ENCODE measurements around the gene TMEM154. TPM values are rescaled to one million over a fixed set of nuclear protein-coding genes. Genes with fewer than 3 reads are reported as not detected.
"Not testable (repeated sequence)": the region's sequence is repeated elsewhere in the genome, so short reads cannot be mapped to it uniquely, and the experiment has no call there.

Gene TMEM154
- total RNA-seq, 2 experiments from 2014 or later, result 23.9 to 25.4 TPM

GRCh38 chr4:152672206-152673092 lies 7.3 kb downstream of the TMEM154 start:
- Mint-ChIP-seq H3K4me3 (no peak overlapping the region), H3K36me3 (peaks cover 15% of the 10 kb centered on the region), H3K27me3 (no peaks in the 10 kb centered on the region), H3K27ac (no peak overlapping the region), H3K9me3 (ENCODE audit: low read depth) (no peaks in the 10 kb centered on the region), H3K4me1 (peaks cover 19% of the 10 kb centered on the region)
- ATAC-seq, result no peak
- no peak for DNase-seq
- CTCF ChIA-PET, result no interaction called here

DNA sequence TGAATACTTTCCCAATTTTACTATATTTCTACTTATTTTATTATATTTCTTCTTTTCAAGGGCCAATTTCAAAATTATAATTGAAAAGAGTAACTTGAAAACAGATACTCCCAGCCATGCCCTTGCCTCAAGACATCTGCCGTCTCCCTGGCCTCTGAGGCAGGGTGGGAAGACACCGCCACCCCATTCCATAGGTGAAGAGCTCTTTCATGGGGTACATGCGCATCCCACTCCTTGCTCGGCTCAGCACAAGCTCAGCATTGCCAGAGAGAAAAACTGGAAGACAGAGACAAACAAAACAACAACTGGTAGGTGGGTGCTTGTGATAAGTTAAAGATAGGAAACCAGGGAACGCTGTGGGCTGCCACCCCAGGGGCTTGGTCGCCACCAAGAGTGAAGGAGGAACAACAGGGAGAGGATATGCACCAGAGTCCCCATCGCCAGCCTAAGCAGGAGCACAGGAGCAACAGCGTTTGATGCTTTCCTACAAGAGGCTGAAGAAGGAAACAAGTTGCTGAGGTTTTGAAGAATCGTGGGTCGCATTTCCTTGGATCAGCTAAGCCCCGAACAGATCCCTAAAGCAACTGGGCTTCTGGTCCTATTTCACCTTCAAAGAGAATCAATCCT lies 11.3 kb downstream of the TMEM154 start:
- Mint-ChIP-seq H3K4me3 (no peak overlapping the region), H3K27ac (no peak overlapping the region), H3K9me3 (ENCODE audit: low read depth) (no peaks in the 10 kb centered on the region), H3K27me3 (no peaks in the 10 kb centered on the region), H3K36me3 (peaks cover 17% of the 10 kb centered on the region), H3K4me1 (peaks cover 12% of the 10 kb centered on the region)
- no peak for ATAC-seq
- CTCF ChIA-PET, result interaction anchor here (0.6 to 0.8 kb wide), 2 partner anchors 10 to 27 kb away, joined by 3 read pairs; no protein-coding TSS in a partner anchor
- no peak for DNase-seq

- Mint-ChIP-seq H3K36me3 (peaks cover 23% of the 10 kb centered on the region), H3K4me1 (peaks cover 18% of the 10 kb centered on the region), H3K27ac (no peak overlapping the region), H3K9me3 (ENCODE audit: low read depth) (no peaks in the 10 kb centered on the region), H3K4me3 (no peak overlapping the region), H3K27me3 (no peaks in the 10 kb centered on the region)
- ATAC-seq, result no peak
- CTCF ChIA-PET, result interaction anchor here (0.8 kb wide), 1 partner anchor 11 kb away, joined by 3 read pairs; no protein-coding TSS in a partner anchor
- DNase-seq, result no peak
Measured at GRCh38 chr4:152667781-152668180, 12.0 kb downstream of the TMEM154 start.

DNA sequence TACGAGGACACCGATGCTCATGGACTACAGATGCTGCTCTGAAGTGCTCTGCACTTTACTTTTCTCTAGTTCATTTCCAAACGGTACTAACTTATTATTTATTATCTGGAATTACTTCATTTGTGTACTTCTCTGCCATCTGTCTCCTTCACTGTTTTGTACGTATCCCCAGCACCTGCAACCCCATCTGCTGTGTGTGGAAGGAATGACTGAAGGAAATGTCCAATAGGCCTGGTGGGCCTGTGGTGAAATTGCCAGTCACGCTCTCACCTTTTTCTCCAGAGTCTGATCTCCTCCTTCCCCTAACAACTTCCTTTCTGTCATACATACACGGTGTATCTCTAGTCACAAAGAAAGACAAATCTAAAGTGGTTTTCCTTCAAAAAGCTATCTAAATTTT lies 12.9 kb downstream of the TMEM154 start:
- CTCF ChIA-PET, result no interaction called here
- Mint-ChIP-seq H3K4me3 (no peak overlapping the region), H3K9me3 (ENCODE audit: low read depth) (no peaks in the 10 kb centered on the region), H3K27ac (no peak overlapping the region), H3K36me3 (peaks cover 23% of the 10 kb centered on the region), H3K27me3 (no peaks in the 10 kb centered on the region), H3K4me1 (peaks cover 21% of the 10 kb centered on the region)
- DNase-seq (no peak), ATAC-seq (no peak)

DNA sequence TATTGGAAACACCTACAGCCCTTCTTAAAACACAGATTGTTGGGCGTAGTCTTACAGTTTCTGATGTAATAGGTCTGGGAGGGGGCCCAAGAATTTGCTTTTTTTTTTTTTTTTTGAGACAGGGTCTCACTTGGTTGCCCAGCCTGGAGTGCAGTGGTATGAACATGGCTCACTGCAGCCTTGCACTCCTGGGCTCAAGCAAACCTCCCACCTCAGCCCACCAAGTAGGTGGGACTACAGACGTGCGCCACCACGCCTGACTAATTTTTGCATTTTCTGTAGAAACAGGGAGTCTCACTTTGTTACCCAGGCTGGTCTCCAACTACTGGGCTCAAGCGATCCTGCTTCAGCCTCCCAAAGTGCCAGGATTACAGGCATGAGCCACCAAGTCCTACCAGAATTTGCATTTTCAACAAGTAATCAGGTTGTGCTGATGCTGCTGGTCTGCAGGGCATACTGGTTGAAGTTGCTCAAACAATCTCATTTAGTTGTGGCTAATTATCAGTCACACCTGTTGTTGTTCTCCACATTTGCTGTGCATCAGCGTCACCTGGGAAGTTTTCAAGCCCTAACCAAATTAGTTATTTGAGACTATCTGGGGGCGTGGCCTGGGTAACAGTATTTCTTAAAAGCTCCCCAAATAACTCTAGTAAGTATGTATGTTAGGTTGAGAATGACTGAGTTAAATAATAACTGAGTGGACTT lies 14.0 kb downstream of the TMEM154 start:
- Mint-ChIP-seq H3K27ac (no peak overlapping the region), H3K27me3 (no peaks in the 10 kb centered on the region), H3K4me1 (peaks cover 32% of the 10 kb centered on the region), H3K4me3 (no peak overlapping the region), H3K36me3 (peaks cover 27% of the 10 kb centered on the region), H3K9me3 (ENCODE audit: low read depth) (no peaks in the 10 kb centered on the region)
- DNase-seq (no peak), ATAC-seq (no peak)
- CTCF ChIA-PET, result no interaction called here

DNA sequence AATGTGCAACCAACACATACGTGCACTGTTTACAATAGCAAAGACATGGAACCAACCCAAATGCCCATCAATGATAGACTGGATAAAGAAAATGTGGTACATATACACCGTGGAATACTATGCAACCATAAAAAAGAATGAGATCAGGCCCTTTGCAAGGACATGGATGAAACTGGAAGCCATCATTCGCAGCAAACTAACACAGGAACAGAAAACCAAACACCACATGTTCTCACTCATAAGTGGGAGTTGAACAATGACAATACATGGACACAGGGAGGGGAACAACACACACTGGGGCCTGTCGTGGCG lies 15.8 kb downstream of the TMEM154 start:
- ATAC-seq; H3K27me3 Mint-ChIP-seq; H3K27ac Mint-ChIP-seq; H3K4me3 Mint-ChIP-seq; H3K9me3 Mint-ChIP-seq (ENCODE audit: low read depth); DNase-seq: not testable (repeated sequence)
- CTCF ChIA-PET, result interaction anchor here (0.9 to 1.3 kb wide), 2 partner anchors 13 to 18 kb away, joined by 4 to 6 read pairs; no protein-coding TSS in a partner anchor
- Mint-ChIP-seq H3K4me1 (peaks cover 38% of the 10 kb centered on the region), H3K36me3 (peaks cover 37% of the 10 kb centered on the region)

DNA sequence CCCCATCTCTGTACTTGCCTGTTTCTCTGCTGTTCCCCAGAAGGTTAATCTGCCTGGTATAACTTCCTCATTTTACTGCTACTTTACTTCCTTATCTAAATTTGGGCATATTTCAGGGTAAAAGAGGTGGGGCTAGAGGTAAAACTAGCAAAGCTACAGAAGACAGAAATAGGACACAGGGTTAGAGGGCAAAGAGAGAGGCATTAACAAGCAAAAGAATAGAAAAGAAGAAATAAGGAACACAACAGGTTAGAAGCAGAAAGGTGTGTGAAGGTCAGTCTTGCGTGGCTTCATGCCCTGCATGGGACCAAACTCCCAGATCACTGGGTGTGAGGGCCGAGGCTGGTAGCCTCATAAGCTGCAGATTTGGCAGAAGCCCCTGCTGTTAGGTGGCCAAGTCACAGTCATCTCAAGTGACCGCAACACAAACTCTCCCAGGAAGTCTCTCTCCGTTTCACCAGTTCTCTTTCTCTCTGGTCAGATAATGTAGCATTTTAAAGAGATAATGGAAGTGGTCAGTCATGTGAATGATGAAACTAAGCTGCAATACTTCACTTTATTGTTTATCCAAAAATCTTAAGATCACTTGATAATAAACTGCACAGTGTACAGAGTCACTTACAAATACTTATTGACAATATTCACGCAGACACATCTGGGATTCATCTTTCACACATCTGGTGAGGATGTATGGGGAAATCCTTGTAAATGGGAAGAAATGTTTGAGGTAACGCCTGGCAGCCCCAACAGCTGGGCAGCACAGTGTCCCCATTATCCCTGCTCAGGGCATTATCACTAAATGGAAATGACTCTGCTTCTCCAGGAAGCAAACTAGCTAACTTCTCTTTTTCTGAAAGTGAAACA lies 16.4 kb downstream of the TMEM154 start:
- CTCF ChIA-PET, result interaction anchor here (0.9 to 1.3 kb wide), 4 partner anchors 13 to 72 kb away, joined by 3 to 6 read pairs (median 4); no protein-coding TSS in a partner anchor

GRCh38 chr4:152661649-152662048 lies 18.1 kb downstream of the TMEM154 start:
- CTCF ChIA-PET, result interaction anchor here (1.3 to 1.6 kb wide), 2 partner anchors 21 to 72 kb away, joined by 3 to 4 read pairs; no protein-coding TSS in a partner anchor
- Mint-ChIP-seq H3K4me3 (no peak overlapping the region), H3K4me1 (peaks cover 38% of the 10 kb centered on the region), H3K9me3 (ENCODE audit: low read depth) (peaks cover 21% of the 10 kb centered on the region), H3K27ac (peak overlapping the region; percentile 80), H3K27me3 (no peaks in the 10 kb centered on the region), H3K36me3 (peaks cover 59% of the 10 kb centered on the region)
- no peak for DNase-seq
- ATAC-seq, result peak; percentile 23

More for the DNA sequence above, 16.4 kb downstream of the TMEM154 start:
- H3K36me3 Mint-ChIP-seq, result peaks cover 42% of the 10 kb centered on the region
- no peak overlapping the region for H3K4me3 Mint-ChIP-seq
- H3K9me3 Mint-ChIP-seq (ENCODE audit: low read depth), result peaks cover 8% of the 10 kb centered on the region
- DNase-seq (no peak), ATAC-seq (peak; percentile 33)
- no peaks in the 10 kb centered on the region for H3K27me3 Mint-ChIP-seq
- H3K4me1 Mint-ChIP-seq, result peaks cover 38% of the 10 kb centered on the region
- H3K27ac Mint-ChIP-seq, result peak overlapping the region; percentile 44

DNA sequence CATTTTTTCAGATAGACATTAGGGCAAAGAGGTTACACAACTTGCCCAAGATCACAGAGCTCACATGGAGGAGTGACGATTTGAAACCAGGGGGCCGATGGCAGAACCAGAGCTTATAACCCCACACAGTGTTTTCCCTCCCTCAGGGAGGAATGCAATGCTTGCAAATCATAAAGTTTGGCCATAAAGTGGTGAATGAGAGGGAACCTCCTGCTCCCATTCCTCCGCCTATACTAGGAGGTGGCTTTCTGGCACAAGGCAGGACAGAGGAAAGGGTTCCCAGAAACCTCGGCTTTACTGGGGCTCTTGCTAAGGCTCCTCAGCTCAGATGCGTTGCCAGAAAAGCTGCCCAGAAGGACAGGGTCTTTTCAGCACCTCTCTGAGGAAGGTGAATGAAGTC lies 19.3 kb downstream of the TMEM154 start:
- peaks cover 43% of the 10 kb centered on the region for H3K4me1 Mint-ChIP-seq
- no peak overlapping the region for H3K27ac Mint-ChIP-seq
- DNase-seq, result no peak
- ATAC-seq, result no peak
- peaks cover 22% of the 10 kb centered on the region for H3K9me3 Mint-ChIP-seq (ENCODE audit: low read depth)
- H3K36me3 Mint-ChIP-seq, result peaks cover 65% of the 10 kb centered on the region
- no peaks in the 10 kb centered on the region for H3K27me3 Mint-ChIP-seq
- H3K4me3 Mint-ChIP-seq, result no peak overlapping the region
- CTCF ChIA-PET, result interaction anchor here (0.9 to 1.6 kb wide), 2 partner anchors 15 to 20 kb away, joined by 3 to 4 read pairs; no protein-coding TSS in a partner anchor

- no peaks in the 10 kb centered on the region for H3K27me3 Mint-ChIP-seq
- CTCF ChIA-PET, result interaction anchor here (0.9 kb wide), 1 partner anchor 14 kb away, joined by 3 read pairs; no protein-coding TSS in a partner anchor
- ATAC-seq, result no peak
- H3K36me3 Mint-ChIP-seq, result peaks cover 68% of the 10 kb centered on the region
- H3K4me1 Mint-ChIP-seq, result peaks cover 43% of the 10 kb centered on the region
- no peak for DNase-seq
- H3K9me3 Mint-ChIP-seq (ENCODE audit: low read depth), result peaks cover 22% of the 10 kb centered on the region
- H3K27ac Mint-ChIP-seq, result no peak overlapping the region
- H3K4me3 Mint-ChIP-seq, result no peak overlapping the region
Measured at GRCh38 chr4:152659806-152660205, 20.0 kb downstream of the TMEM154 start.

GRCh38 chr4:152657657-152658056 lies 22.1 kb downstream of the TMEM154 start:
- DNase-seq (no peak), ATAC-seq (no peak)
- Mint-ChIP-seq H3K36me3 (peaks cover 62% of the 10 kb centered on the region), H3K27ac (no peak overlapping the region), H3K9me3 (ENCODE audit: low read depth) (peaks cover 22% of the 10 kb centered on the region), H3K4me1 (peaks cover 27% of the 10 kb centered on the region), H3K4me3 (no peak overlapping the region), H3K27me3 (no peaks in the 10 kb centered on the region)
- CTCF ChIA-PET, result interaction anchor here (1.1 kb wide), 1 partner anchor 157 kb away, joined by 3 read pairs; no protein-coding TSS in a partner anchor

DNA sequence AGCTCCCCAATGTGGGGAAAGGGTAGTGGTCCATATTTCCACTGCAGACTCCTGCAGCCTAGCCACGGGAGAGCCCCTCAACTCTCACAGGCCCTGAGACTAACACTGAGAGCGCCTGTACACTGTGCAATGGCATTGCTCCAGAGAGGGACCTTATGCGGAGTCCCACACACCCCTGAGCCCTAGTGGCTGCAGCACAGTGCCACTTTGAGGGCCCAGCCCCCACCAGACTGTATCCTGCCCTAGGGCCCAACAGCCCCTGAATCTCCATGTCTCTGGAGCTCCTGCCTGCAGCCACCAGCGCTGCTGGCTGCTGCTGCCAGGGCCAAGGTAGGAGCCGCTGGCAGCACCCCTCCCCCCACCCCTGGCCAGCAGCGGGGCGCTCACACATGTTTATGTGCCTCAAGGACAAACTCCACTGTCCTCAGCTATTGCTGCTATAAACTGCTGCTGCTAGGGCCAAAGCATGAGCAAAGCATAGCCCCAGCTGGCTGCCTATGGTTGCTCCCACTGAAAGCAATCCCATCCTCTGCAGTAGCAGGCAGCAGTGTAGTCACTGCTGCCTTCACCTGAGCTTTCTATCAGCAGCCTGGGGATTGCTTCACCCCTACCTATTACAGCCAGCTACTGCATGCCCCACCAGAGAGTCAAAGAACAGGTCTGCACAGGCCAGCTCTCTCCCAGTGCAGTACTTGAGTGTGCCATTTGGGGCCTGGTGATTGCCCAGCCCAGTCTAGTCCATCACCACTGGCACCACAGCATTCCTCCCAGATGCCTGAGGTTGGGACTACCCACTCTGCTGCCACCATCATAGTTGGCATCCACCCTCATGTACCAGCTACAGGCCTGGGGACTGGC lies 24.3 kb downstream of the TMEM154 start:
- DNase-seq (no peak), ATAC-seq (no peak)
- no peak overlapping the region for H3K4me3 Mint-ChIP-seq
- no peak overlapping the region for H3K27ac Mint-ChIP-seq
- peaks cover 18% of the 10 kb centered on the region for H3K4me1 Mint-ChIP-seq
- H3K36me3 Mint-ChIP-seq, result peaks cover 65% of the 10 kb centered on the region
- CTCF ChIA-PET, result no interaction called here
- H3K27me3 Mint-ChIP-seq, result no peaks in the 10 kb centered on the region
- H3K9me3 Mint-ChIP-seq (ENCODE audit: low read depth), result peaks cover 22% of the 10 kb centered on the region
